SK-N-SH treated with all-trans-retinoic acid at 6 μM for 48 hours (cell line): ENCODE data around the gene APOL2.

Source experiments
- SNAI2 ChIP-seq: fragments of 250-450 bp; sonication (Bioruptor Pico); IDR thresholded peaks from 2 replicates; pipeline ENCODE4 v1.5.0; 2020; ENCODE audit warnings: mild to moderate bottlenecking, moderate library complexity
- ZNF8 ChIP-seq: fragments of 450-650 bp; formaldehyde crosslinking; IDR thresholded peaks from 2 replicates; pipeline ENCODE4 v1.5.0; 2020; ENCODE audit warnings: mild to moderate bottlenecking, moderate library complexity
- TF ChIP-seq, protein P1 (sequence below): fragments of 250-450 bp; sonication (Bioruptor Pico); IDR thresholded peaks from 2 replicates; pipeline ENCODE4 v1.5.1; 2021; ENCODE audit warnings: mild to moderate bottlenecking, moderate library complexity
- TF ChIP-seq, protein P2 (sequence below): fragments of 250-450 bp; sonication (Bioruptor Pico); IDR thresholded peaks from 2 replicates; pipeline ENCODE4 v1.5.0; 2020; ENCODE audit warnings: mild to moderate bottlenecking, moderate library complexity

DNA sequence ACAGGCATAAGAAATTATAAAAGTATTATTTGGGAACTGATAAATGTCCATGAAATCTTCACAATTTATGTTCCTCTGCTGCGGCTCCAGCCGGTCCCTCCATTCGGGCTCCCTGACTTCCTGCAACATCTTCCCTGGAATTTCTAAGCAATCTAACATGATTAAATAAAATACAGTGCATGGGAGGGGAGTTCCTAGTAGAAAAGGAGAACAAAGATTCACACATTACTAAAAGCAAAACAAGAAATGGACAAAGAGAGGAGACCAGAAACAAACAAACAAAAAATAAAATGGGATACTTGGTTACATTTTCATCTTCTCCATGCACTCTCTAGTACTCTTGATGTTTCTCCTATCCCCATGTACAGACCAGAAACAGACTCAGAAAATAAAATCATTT lies 29.1 kb downstream of the APOL2 start:
- TF ChIP-seq ZNF8 (CRISPR knock-in tag) (no peak), SNAI2 (CRISPR knock-in tag) (no peak)
- TF ChIP-seq, protein P1, sequence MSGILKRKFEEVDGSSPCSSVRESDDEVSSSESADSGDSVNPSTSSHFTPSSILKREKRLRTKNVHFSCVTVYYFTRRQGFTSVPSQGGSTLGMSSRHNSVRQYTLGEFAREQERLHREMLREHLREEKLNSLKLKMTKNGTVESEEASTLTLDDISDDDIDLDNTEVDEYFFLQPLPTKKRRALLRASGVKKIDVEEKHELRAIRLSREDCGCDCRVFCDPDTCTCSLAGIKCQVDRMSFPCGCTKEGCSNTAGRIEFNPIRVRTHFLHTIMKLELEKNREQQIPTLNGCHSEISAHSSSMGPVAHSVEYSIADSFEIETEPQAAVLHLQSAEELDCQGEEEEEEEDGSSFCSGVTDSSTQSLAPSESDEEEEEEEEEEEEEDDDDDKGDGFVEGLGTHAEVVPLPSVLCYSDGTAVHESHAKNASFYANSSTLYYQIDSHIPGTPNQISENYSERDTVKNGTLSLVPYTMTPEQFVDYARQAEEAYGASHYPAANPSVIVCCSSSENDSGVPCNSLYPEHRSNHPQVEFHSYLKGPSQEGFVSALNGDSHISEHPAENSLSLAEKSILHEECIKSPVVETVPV (CRISPR knock-in tag): no peak
- TF ChIP-seq, protein P2, sequence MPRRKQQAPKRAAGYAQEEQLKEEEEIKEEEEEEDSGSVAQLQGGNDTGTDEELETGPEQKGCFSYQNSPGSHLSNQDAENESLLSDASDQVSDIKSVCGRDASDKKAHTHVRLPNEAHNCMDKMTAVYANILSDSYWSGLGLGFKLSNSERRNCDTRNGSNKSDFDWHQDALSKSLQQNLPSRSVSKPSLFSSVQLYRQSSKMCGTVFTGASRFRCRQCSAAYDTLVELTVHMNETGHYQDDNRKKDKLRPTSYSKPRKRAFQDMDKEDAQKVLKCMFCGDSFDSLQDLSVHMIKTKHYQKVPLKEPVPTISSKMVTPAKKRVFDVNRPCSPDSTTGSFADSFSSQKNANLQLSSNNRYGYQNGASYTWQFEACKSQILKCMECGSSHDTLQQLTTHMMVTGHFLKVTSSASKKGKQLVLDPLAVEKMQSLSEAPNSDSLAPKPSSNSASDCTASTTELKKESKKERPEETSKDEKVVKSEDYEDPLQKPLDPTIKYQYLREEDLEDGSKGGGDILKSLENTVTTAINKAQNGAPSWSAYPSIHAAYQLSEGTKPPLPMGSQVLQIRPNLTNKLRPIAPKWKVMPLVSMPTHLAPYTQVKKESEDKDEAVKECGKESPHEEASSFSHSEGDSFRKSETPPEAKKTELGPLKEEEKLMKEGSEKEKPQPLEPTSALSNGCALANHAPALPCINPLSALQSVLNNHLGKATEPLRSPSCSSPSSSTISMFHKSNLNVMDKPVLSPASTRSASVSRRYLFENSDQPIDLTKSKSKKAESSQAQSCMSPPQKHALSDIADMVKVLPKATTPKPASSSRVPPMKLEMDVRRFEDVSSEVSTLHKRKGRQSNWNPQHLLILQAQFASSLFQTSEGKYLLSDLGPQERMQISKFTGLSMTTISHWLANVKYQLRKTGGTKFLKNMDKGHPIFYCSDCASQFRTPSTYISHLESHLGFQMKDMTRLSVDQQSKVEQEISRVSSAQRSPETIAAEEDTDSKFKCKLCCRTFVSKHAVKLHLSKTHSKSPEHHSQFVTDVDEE: no peak
